ENCODE measurements around the gene MTFR1L.

The MTFR1L gene

GRCh38 chr1:25792115-25792514, 27.6 kb upstream of the MTFR1L start:
- no peak for DNase-seq

- DNase-seq: no peak
Observed at GRCh38 chr1:25793585-25794170, 26.1 kb upstream of the MTFR1L start.

- no peak for DNase-seq
Observed at GRCh38 chr1:25794325-25794724, 25.4 kb upstream of the MTFR1L start.

GRCh38 chr1:25795211-25795610, 24.5 kb upstream of the MTFR1L start:
- no peak for DNase-seq

GRCh38 chr1:25795946-25796810, 23.6 kb upstream of the MTFR1L start:
- DNase-seq: peak; percentile 71

- peak; percentile 71 for DNase-seq
Observed at GRCh38 chr1:25796811-25797458, 22.8 kb upstream of the MTFR1L start.

GRCh38 chr1:25797939-25798338, 21.8 kb upstream of the MTFR1L start:
- no peak for DNase-seq

- DNase-seq: no peak
Observed at GRCh38 chr1:25798666-25799351, 20.9 kb upstream of the MTFR1L start.

- DNase-seq: no peak
Observed at GRCh38 chr1:25799352-25799934, 20.3 kb upstream of the MTFR1L start.

- peak; percentile 62 for DNase-seq
Observed at GRCh38 chr1:25799935-25800702, 19.6 kb upstream of the MTFR1L start, which contains the start of gene SELENON. TSS of gene SELENON (plus strand) at chr1:25800193. CDS start at chr1:25800231, 38 bp downstream.

- no peak for DNase-seq
Observed at GRCh38 chr1:25800703-25801377, 18.9 kb upstream of the MTFR1L start.

GRCh38 chr1:25802915-25803314, 16.8 kb upstream of the MTFR1L start:
- DNase-seq: no peak

- no peak for DNase-seq
Observed at GRCh38 chr1:25803368-25803767, 16.4 kb upstream of the MTFR1L start.

- no peak for DNase-seq
Observed at GRCh38 chr1:25804244-25804963, 15.3 kb upstream of the MTFR1L start.

GRCh38 chr1:25804964-25805862, 14.5 kb upstream of the MTFR1L start:
- DNase-seq: no peak

- no peak for DNase-seq
Observed at GRCh38 chr1:25805863-25806225, 13.9 kb upstream of the MTFR1L start.

- DNase-seq: no peak
Observed at GRCh38 chr1:25806418-25806817, 13.3 kb upstream of the MTFR1L start.

- DNase-seq: no peak
Observed at GRCh38 chr1:25807480-25808390, 12.0 kb upstream of the MTFR1L start.

All from NCI-H146 (cell line).